ENCODE data around the gene BMP4. TPM values are rescaled to one million over a fixed set of nuclear protein-coding genes. Genes with fewer than 3 reads are reported as not detected.

Gene BMP4
- total and polyA plus RNA-seq, 10 donors, result 1.0 to 8.9 (median 3.9) TPM

GRCh38 chr14:53929871-53930715, 26.5 kb downstream of the BMP4 start:
- peaks cover 0 to 4% (median 0%) of the 10 kb centered on the region in 7 donors for H3K27me3 ChIP-seq (replicated peaks in 1 of 7)
- no peak overlapping the region for H3K4me3 ChIP-seq
- no peaks in the 10 kb centered on the region for H3K36me3 ChIP-seq
- TF ChIP-seq CTCF (IDR thresholded peaks at IDR 0.05 in 8 of 11, conservative IDR thresholded peaks at IDR 0.05 in 3 of 11), result peak in 5 of 11 experiments; percentile 26 to 34 (median 32)
- no peak for TF ChIP-seq POLR2A (IDR thresholded peaks at IDR 0.05)
- intact Hi-C loops (cut with DNase I; ENCODE audit: low total_unique reads), result no loop called here
- H3K9me3 ChIP-seq, result no peaks in the 10 kb centered on the region
- H3K27ac ChIP-seq, result no peak overlapping the region
- 77 to 87% (median 84%) methylated on average over 2 of the region's 2 CpGs for WGBS, 5 donors
- H3K4me1 ChIP-seq, result peaks cover 0 to 1% (median 0%) of the 10 kb centered on the region in 6 donors
- DNase-seq, result no peak

- Histone ChIP-seq H3K27ac (no peak overlapping the region), H3K4me1 (peaks cover 0 to 3% (median 0%) of the 10 kb centered on the region in 6 donors), H3K27me3 (replicated peaks in 1 of 7) (peaks cover 0 to 4% (median 0%) of the 10 kb centered on the region in 7 donors), H3K36me3 (no peaks in the 10 kb centered on the region), H3K4me3 (no peak overlapping the region), H3K9me3 (no peaks in the 10 kb centered on the region)
- intact Hi-C loops (cut with DNase I; ENCODE audit: low total_unique reads), result no loop called here
- no peak for DNase-seq
- TF ChIP-seq CTCF (IDR thresholded peaks at IDR 0.05 in 8 of 11, conservative IDR thresholded peaks at IDR 0.05 in 3 of 11) (no peak), POLR2AphosphoS5 (IDR thresholded peaks at IDR 0.05) (no peak), POLR2A (IDR thresholded peaks at IDR 0.05) (no peak)
- whole genome bisulfite sequencing, 5 donors, result 70 to 83% (median 81%) methylated on average over 5 of the region's 5 CpGs
Measured at GRCh38 chr14:53927171-53927570, 29.5 kb downstream of the BMP4 start.

- intact Hi-C loops (cut with DNase I; ENCODE audit: low total_unique reads), result no loop called here
- H3K36me3 ChIP-seq, result no peaks in the 10 kb centered on the region
- H3K9me3 ChIP-seq, result no peaks in the 10 kb centered on the region
- TF ChIP-seq POLR2AphosphoS5 (IDR thresholded peaks at IDR 0.05), result no peak
- TF ChIP-seq POLR2A (IDR thresholded peaks at IDR 0.05), result no peak
- no peak for TF ChIP-seq CTCF (IDR thresholded peaks at IDR 0.05 in 8 of 11, conservative IDR thresholded peaks at IDR 0.05 in 3 of 11)
- H3K4me3 ChIP-seq, result no peak overlapping the region
- H3K27ac ChIP-seq, result no peak overlapping the region
- peaks cover 0 to 4% (median 0%) of the 10 kb centered on the region in 7 donors for H3K27me3 ChIP-seq (replicated peaks in 1 of 7)
- H3K4me1 ChIP-seq, result peaks cover 0 to 3% (median 0%) of the 10 kb centered on the region in 6 donors
- 84 to 96% (median 89%) methylated on average over 6 of the region's 6 CpGs for WGBS, 5 donors
- no peak for DNase-seq
Measured at GRCh38 chr14:53925201-53925766, 31.3 kb downstream of the BMP4 start.

- peaks cover 0 to under 1% (median 0%) of the 10 kb centered on the region in 7 donors for H3K27me3 ChIP-seq (replicated peaks in 1 of 7)
- H3K4me3 ChIP-seq, result no peak overlapping the region
- intact Hi-C loops (cut with DNase I; ENCODE audit: low total_unique reads), result no loop called here
- WGBS, 5 donors, result 1 to 4% (median 2%) methylated on average over 4 of the region's 4 CpGs
- H3K9me3 ChIP-seq, result no peaks in the 10 kb centered on the region
- no peaks in the 10 kb centered on the region for H3K36me3 ChIP-seq
- no peak for TF ChIP-seq POLR2A (IDR thresholded peaks at IDR 0.05)
- no peak for TF ChIP-seq CTCF (IDR thresholded peaks at IDR 0.05 in 8 of 11, conservative IDR thresholded peaks at IDR 0.05 in 3 of 11)
- TF ChIP-seq POLR2AphosphoS5 (IDR thresholded peaks at IDR 0.05), result no peak
- no peak for DNase-seq
- no peak overlapping the region for H3K27ac ChIP-seq
- peaks cover 0 to 3% (median 0%) of the 10 kb centered on the region in 6 donors for H3K4me1 ChIP-seq
Measured at GRCh38 chr14:53924753-53925152, 31.9 kb downstream of the BMP4 start.
